MM.1S (cell line): ENCODE measurements around the gene ABCC4.

Source experiments
- CTCF ChIP-seq: fragments of 300-600 bp; sonication (generic); IDR thresholded peaks from 2 replicates; pipeline ENCODE4 v1.5.1; 2016; ENCODE audit warnings: antibody characterized with exemption, low read length, mixed read lengths
- EZH2 ChIP-seq: fragments of 300-600 bp; sonication (generic); optimal IDR thresholded peaks from 2 replicates; pipeline ENCODE3; 2017; ENCODE audit warnings: low read depth, mild to moderate bottlenecking, antibody characterized with exemption, low read length, mixed read lengths

GRCh38 chr13:95237310-95237870 is 63.9 kb downstream of the ABCC4 start:
- no peak for TF ChIP-seq CTCF
- TF ChIP-seq EZH2: no peak
